CD4-positive, alpha-beta T cell treated with Interferon gamma for 1 hour (primary cell): ENCODE measurements around the gene SLC22A23.

Source experiments
- DNase-seq: peaks from one replicate; pipeline ENCODE4 v3.0.0-alpha.2; 2020

The SLC22A23 gene

GRCh38 chr6:3329393-3330051 lies 127.3 kb downstream of the SLC22A23 start:
- DNase-seq: no peak

- no peak for DNase-seq
Observed at GRCh38 chr6:3328796-3329195, 128.1 kb downstream of the SLC22A23 start.

- DNase-seq: no peak
Observed at GRCh38 chr6:3328145-3328544, 128.7 kb downstream of the SLC22A23 start.

- DNase-seq: no peak
Observed at GRCh38 chr6:3327403-3327802, 129.4 kb downstream of the SLC22A23 start.

- no peak for DNase-seq
Observed at GRCh38 chr6:3326981-3327380, 129.9 kb downstream of the SLC22A23 start.

GRCh38 chr6:3326184-3326971 lies 130.5 kb downstream of the SLC22A23 start:
- DNase-seq: no peak

- DNase-seq: no peak
Observed at GRCh38 chr6:3325210-3325609, 131.6 kb downstream of the SLC22A23 start.

- DNase-seq: no peak
Observed at GRCh38 chr6:3324262-3324942, 132.4 kb downstream of the SLC22A23 start.

GRCh38 chr6:3323696-3324261 lies 133.1 kb downstream of the SLC22A23 start:
- no peak for DNase-seq

GRCh38 chr6:3323148-3323547 lies 133.7 kb downstream of the SLC22A23 start:
- DNase-seq: no peak

- no peak for DNase-seq
Observed at GRCh38 chr6:3322366-3322890, 134.4 kb downstream of the SLC22A23 start.

- DNase-seq: no peak
Observed at GRCh38 chr6:3321875-3322274, 135.0 kb downstream of the SLC22A23 start.

- no peak for DNase-seq
Observed at GRCh38 chr6:3321042-3321441, 135.8 kb downstream of the SLC22A23 start.

- DNase-seq: no peak
Observed at GRCh38 chr6:3320238-3320811, 136.5 kb downstream of the SLC22A23 start.

- no peak for DNase-seq
Observed at GRCh38 chr6:3319610-3320200, 137.1 kb downstream of the SLC22A23 start.

GRCh38 chr6:3318821-3319540 lies 137.9 kb downstream of the SLC22A23 start:
- DNase-seq: no peak

GRCh38 chr6:3318226-3318625 lies 138.6 kb downstream of the SLC22A23 start:
- peak; percentile 4 for DNase-seq

GRCh38 chr6:3317741-3318211 lies 139.1 kb downstream of the SLC22A23 start:
- DNase-seq: no peak

- no peak for DNase-seq
Observed at GRCh38 chr6:3316818-3317217, 140.0 kb downstream of the SLC22A23 start.

GRCh38 chr6:3316331-3316730 lies 140.5 kb downstream of the SLC22A23 start:
- DNase-seq: no peak

GRCh38 chr6:3315841-3316240 lies 141.0 kb downstream of the SLC22A23 start:
- DNase-seq: no peak
